K562 (cell line): Measurements from ENCODE around the gene GABRR3.

ENCODE experiments used
- CBX1 ChIP-seq: sonication (generic); IDR thresholded peaks from 2 replicates; pipeline ENCODE4 v1.6.1; 2016; ENCODE audit warnings: antibody characterized with exemption, low read depth, mild to moderate bottlenecking
- CHD2 ChIP-seq: IDR thresholded peaks from 2 replicates; pipeline ENCODE4 v1.6.1; 2011; ENCODE audit warnings: low read depth, low read length
- CTCF ChIP-seq, 3 experiments: IDR thresholded peaks in 2 of 3; conservative IDR thresholded peaks in 1 of 3; 2 replicates each; pipeline ENCODE4 v1.5.1; 2011 to 2012; ENCODE audit warnings: low read length in 3 of 3, mild to moderate bottlenecking in 3 of 3, control low read depth in 2 of 3, improper control_type of control experiment in 1 of 3, inconsistent platforms in 1 of 3, low read depth in 1 of 3, mixed read lengths in 1 of 3, moderate library complexity in 1 of 3; ENCODE audit not compliant: insufficient read depth in 2 of 3
- E2F6 ChIP-seq, 2 experiments: IDR thresholded peaks; 2 replicates each; pipeline ENCODE4 v1.6.1; 2011; ENCODE audit warnings: borderline replicate concordance in 1 of 2, control low read depth in 1 of 2, low read depth in 1 of 2, low read length in 1 of 2, mild to moderate bottlenecking in 1 of 2, mixed read lengths in 1 of 2, moderate library complexity in 1 of 2; ENCODE audit not compliant: insufficient read depth in 1 of 2, insufficient read length in 1 of 2, poor library complexity in 1 of 2, severe bottlenecking in 1 of 2; ENCODE audit errors: extremely low read depth in 1 of 2
- HINFP ChIP-seq: fragments of 450-650 bp; conservative IDR thresholded peaks from 2 replicates; pipeline ENCODE4 v1.6.1; 2016; ENCODE audit warnings: missing genetic modification characterization, low read depth, mild to moderate bottlenecking, control low read depth, missing compliant biosample characterization
- ILK ChIP-seq: fragments of 450-650 bp; IDR thresholded peaks from 2 replicates; pipeline ENCODE4 v1.6.1; 2016; ENCODE audit warnings: missing genetic modification characterization, low read depth, mild to moderate bottlenecking, missing compliant biosample characterization, moderate library complexity, borderline replicate concordance
- JUN ChIP-seq, 2 experiments: sonication (generic) in 1 of 2; formaldehyde crosslinking in 1 of 2; IDR thresholded peaks; 2 replicates each; pipeline versions ENCODE4 v1.6.1 to v1.8.0; 2012 to 2022; ENCODE audit warnings: borderline replicate concordance in 2 of 2, mild to moderate bottlenecking in 2 of 2, improper control_type of control experiment in 1 of 2, low read depth in 1 of 2, low read length in 1 of 2, missing genetic modification reagents in 1 of 2
- MAX ChIP-seq: sonication (generic); formaldehyde crosslinking; IDR thresholded peaks from 2 replicates; pipeline ENCODE4 v1.9.0; 2022; ENCODE audit warnings: mild to moderate bottlenecking, missing genetic modification reagents
- MECOM ChIP-seq: fragments of 250-450 bp; sonication (Bioruptor Pico); IDR thresholded peaks from 2 replicates; pipeline ENCODE4 v1.8.0; 2022; ENCODE audit warnings: inconsistent platforms
- POLR2AphosphoS5 ChIP-seq: IDR thresholded peaks from 2 replicates; pipeline ENCODE4 v1.6.1; 2011; ENCODE audit warnings: mild to moderate bottlenecking, low read depth, low read length, moderate library complexity; ENCODE audit not compliant: control insufficient read depth, insufficient read depth
- YY1 ChIP-seq, 3 experiments: IDR thresholded peaks; 2 replicates each; pipeline ENCODE4 v1.6.1; 2011; ENCODE audit warnings: low read length in 2 of 3, mild to moderate bottlenecking in 2 of 3, moderate library complexity in 2 of 3, borderline replicate concordance in 1 of 3, control low read depth in 1 of 3, low read depth in 1 of 3; ENCODE audit not compliant: insufficient read depth in 3 of 3, insufficient replicate concordance in 2 of 3, control insufficient read depth in 1 of 3, insufficient read length in 1 of 3; ENCODE audit errors: extremely low read depth in 1 of 3
- ZMIZ1 ChIP-seq, 2 experiments: fragments of 150-350 bp in 1 of 2; IDR thresholded peaks; 2 replicates each; pipeline ENCODE4 v1.6.1; 2012 to 2016; ENCODE audit warnings: low read depth in 2 of 2, low read length in 2 of 2, mild to moderate bottlenecking in 1 of 2, moderate library complexity in 1 of 2
- ZNF124 ChIP-seq: sonication (generic); formaldehyde crosslinking; IDR thresholded peaks from 2 replicates; pipeline ENCODE4 v1.8.1; 2022; ENCODE audit warnings: missing genetic modification reagents
- ZNF398 ChIP-seq: fragments of 250-450 bp; sonication (Bioruptor Pico); IDR thresholded peaks from 2 replicates; pipeline ENCODE4 v1.8.0; 2021; ENCODE audit warnings: moderate library complexity, mild to moderate bottlenecking, inconsistent platforms

- TF ChIP-seq POLR2AphosphoS5: no peak
- no peak for TF ChIP-seq CTCF (IDR thresholded peaks at IDR 0.05 in 2 of 3, conservative IDR thresholded peaks at IDR 0.05 in 1 of 3; ENCODE audit: insufficient read depth in 2 of 3, low read depth in 1 of 3, low read length in 3 of 3)
- TF ChIP-seq YY1 (IDR thresholded peaks at IDR 0.05; ENCODE audit: borderline replicate concordance in 1 of 3, control insufficient read depth in 1 of 3, extremely low read depth in 1 of 3, insufficient read depth in 3 of 3, insufficient read length in 1 of 3, insufficient replicate concordance in 2 of 3, low read depth in 1 of 3, low read length in 2 of 3): no peak
- TF ChIP-seq ZNF398 (CRISPR knock-in tag): no peak
- TF ChIP-seq MECOM (CRISPR knock-in tag): no peak
- TF ChIP-seq E2F6 (IDR thresholded peaks at IDR 0.05; ENCODE audit: borderline replicate concordance in 1 of 2, extremely low read depth in 1 of 2, insufficient read depth in 1 of 2, insufficient read length in 1 of 2, low read depth in 1 of 2, low read length in 1 of 2, poor library complexity in 1 of 2, severe bottlenecking in 1 of 2): no peak
- TF ChIP-seq JUN (IDR thresholded peaks at IDR 0.05; ENCODE audit: borderline replicate concordance, low read depth, low read length): no peak
- TF ChIP-seq JUN (CRISPR knock-in tag; IDR thresholded peaks at IDR 0.05; ENCODE audit: borderline replicate concordance): no peak
- TF ChIP-seq CHD2: no peak
- no peak for TF ChIP-seq ZMIZ1 (IDR thresholded peaks at IDR 0.05; ENCODE audit: low read depth in 2 of 2, low read length in 2 of 2)
- TF ChIP-seq MAX (CRISPR knock-in tag): no peak
- no peak for TF ChIP-seq HINFP
- TF ChIP-seq ZNF124 (CRISPR knock-in tag): no peak
- no peak for TF ChIP-seq CBX1
- TF ChIP-seq ILK (tag): no peak
These were observed 77.4 kb downstream of the GABRR3 start for GRCh38 chr3:97957617-97958311.
